Measurements from ENCODE around the gene IDH3G.

DNA sequence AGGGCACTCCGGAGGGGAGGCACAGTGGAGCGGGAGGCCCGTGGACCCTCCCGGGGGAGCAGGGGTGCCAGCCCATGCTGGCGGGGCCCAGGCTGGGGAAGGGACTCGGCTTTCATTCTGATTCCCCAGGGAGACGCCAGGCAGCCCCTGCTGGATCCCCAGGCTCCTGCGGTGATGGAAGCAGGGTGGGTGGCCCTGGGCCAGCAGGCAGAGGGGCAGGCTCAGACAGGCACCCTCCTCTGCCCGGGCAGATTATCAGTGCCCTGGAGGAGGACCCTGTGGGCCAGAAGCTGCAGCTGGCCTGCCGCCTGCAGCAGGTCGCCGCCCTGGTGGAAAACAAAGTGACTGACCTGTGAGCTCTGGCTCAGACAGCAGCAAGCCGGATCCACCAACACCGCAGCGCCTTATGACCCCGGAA is 15.5 kb downstream of the IDH3G start:
- TF ChIP-seq KDM1A (IDR thresholded peaks at IDR 0.05; ENCODE audit: borderline replicate concordance, low read length) (no peak), GABPA (IDR thresholded peaks at IDR 0.05; ENCODE audit: borderline replicate concordance, insufficient read depth, low read length) (no peak), POLR2AphosphoS5 (IDR thresholded peaks at IDR 0.05; ENCODE audit: low read depth, low read length) (no peak), EZH2 (IDR thresholded peaks at IDR 0.05; ENCODE audit: low read depth, low read length, severe bottlenecking) (no peak), RXRA (IDR thresholded peaks at IDR 0.05; ENCODE audit: insufficient read depth, low read depth, low read length) (no peak), POLR2A (IDR thresholded peaks at IDR 0.05; ENCODE audit: control extremely low read depth in 1 of 2, low read depth in 2 of 2, low read length in 2 of 2) (no peak), HDAC6 (IDR thresholded peaks at IDR 0.05; ENCODE audit: low read depth, low read length) (no peak), EP300 (IDR thresholded peaks at IDR 0.05; ENCODE audit: borderline replicate concordance in 1 of 2, low read depth in 2 of 2, low read length in 2 of 2) (no peak), JUND (IDR thresholded peaks at IDR 0.05; ENCODE audit: low read length) (no peak), RAD21 (IDR thresholded peaks at IDR 0.05 in 1 of 2, conservative IDR thresholded peaks at IDR 0.05 in 1 of 2; ENCODE audit: low read depth in 2 of 2, low read length in 2 of 2) (0 out of 4 replicates have a peak, but pooled peaks of 1 of the 2 experiments have one; percentile 8), ZNF274 (IDR thresholded peaks at IDR 0.05; ENCODE audit: borderline replicate concordance, extremely low read depth, low read length) (no peak)
- TF ChIP-seq, protein P1, sequence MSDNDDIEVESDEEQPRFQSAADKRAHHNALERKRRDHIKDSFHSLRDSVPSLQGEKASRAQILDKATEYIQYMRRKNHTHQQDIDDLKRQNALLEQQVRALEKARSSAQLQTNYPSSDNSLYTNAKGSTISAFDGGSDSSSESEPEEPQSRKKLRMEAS (IDR thresholded peaks at IDR 0.05) = no peak
- TF ChIP-seq, protein P2, sequence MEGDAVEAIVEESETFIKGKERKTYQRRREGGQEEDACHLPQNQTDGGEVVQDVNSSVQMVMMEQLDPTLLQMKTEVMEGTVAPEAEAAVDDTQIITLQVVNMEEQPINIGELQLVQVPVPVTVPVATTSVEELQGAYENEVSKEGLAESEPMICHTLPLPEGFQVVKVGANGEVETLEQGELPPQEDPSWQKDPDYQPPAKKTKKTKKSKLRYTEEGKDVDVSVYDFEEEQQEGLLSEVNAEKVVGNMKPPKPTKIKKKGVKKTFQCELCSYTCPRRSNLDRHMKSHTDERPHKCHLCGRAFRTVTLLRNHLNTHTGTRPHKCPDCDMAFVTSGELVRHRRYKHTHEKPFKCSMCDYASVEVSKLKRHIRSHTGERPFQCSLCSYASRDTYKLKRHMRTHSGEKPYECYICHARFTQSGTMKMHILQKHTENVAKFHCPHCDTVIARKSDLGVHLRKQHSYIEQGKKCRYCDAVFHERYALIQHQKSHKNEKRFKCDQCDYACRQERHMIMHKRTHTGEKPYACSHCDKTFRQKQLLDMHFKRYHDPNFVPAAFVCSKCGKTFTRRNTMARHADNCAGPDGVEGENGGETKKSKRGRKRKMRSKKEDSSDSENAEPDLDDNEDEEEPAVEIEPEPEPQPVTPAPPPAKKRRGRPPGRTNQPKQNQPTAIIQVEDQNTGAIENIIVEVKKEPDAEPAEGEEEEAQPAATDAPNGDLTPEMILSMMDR (IDR thresholded peaks at IDR 0.05; ENCODE audit: control extremely low read depth in 1 of 3, insufficient read depth in 1 of 3, low read depth in 1 of 3, low read length in 3 of 3) = peak in 2 of 3 experiments; percentile 40 to 49; a peak in 3 of 4 replicates
- TF ChIP-seq, protein P3, sequence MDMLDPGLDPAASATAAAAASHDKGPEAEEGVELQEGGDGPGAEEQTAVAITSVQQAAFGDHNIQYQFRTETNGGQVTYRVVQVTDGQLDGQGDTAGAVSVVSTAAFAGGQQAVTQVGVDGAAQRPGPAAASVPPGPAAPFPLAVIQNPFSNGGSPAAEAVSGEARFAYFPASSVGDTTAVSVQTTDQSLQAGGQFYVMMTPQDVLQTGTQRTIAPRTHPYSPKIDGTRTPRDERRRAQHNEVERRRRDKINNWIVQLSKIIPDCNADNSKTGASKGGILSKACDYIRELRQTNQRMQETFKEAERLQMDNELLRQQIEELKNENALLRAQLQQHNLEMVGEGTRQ (IDR thresholded peaks at IDR 0.05; ENCODE audit: low read length) = no peak

Measured in H1 (cell line).